ENCODE data around the gene PRICKLE4. TPM values are rescaled to one million over a fixed set of nuclear protein-coding genes. Genes with fewer than 3 reads are reported as not detected.
"Not testable (repeated sequence)": the region's sequence is repeated elsewhere in the genome, so short reads cannot be mapped to it uniquely, and the experiment has no call there.

PRICKLE4 gene
- total RNA-seq, 2 experiments from 2014 or later: not detected

DNA sequence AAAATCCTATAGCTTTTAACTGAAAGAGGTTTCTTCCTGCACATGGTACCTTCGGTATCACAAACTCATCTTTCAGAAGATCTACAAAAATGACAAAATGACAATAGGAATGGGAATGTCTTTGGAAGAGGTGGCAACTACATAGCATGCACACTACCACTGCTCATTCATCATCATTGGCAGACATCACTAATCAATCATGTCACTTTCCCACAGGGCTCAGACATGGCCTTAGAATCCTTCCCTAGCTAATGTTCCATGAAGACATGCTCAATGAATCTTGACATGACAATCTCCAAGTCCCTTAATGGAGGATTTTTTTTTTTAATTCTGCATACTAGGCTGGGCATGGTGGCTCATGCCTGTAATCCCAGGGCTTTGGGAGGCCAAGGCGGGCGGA lies 30.2 kb upstream of the PRICKLE4 start:
- no peak overlapping the region for H3K4me3 Mint-ChIP-seq
- CTCF ChIA-PET: no interaction called here
- H3K27ac Mint-ChIP-seq: no peak overlapping the region
- no peak for DNase-seq
- no peaks in the 10 kb centered on the region for H3K9me3 Mint-ChIP-seq
- no peaks in the 10 kb centered on the region for H3K4me1 Mint-ChIP-seq
- no peaks in the 10 kb centered on the region for H3K36me3 Mint-ChIP-seq (ENCODE audit: low read depth)
- POLR2A ChIA-PET: no interaction called here
- peaks cover 15% of the 10 kb centered on the region for H3K27me3 Mint-ChIP-seq

GRCh38 chr6:41755895-41756294 lies 24.7 kb upstream of the PRICKLE4 start:
- no peak overlapping the region for H3K4me3 Mint-ChIP-seq
- H3K36me3 Mint-ChIP-seq (ENCODE audit: low read depth): no peaks in the 10 kb centered on the region
- ChIA-PET CTCF (no interaction called here), POLR2A (no interaction called here)
- DNase-seq: no peak
- no peak overlapping the region for H3K27ac Mint-ChIP-seq
- H3K4me1 Mint-ChIP-seq: no peaks in the 10 kb centered on the region
- H3K27me3 Mint-ChIP-seq: peaks cover 9% of the 10 kb centered on the region
- no peaks in the 10 kb centered on the region for H3K9me3 Mint-ChIP-seq

DNA sequence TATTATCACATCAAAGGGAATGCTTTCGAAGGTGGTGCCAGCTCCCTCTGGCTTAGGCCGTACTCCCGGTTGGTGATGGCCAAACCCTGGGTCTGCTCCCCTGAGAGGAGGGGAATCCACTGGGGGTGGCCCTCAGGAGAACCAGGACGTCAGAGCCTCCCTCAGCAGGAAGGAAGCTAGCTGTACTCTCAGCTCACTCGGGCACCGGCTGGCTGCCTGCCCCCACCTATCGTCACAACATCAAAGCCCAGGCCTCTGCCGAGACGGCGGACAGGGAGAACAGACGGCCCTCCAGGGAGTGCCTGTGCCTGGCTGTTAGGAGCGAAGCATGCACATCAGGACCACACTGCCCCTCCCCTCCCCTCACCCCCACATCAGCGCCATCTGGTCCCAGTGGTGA lies 24.2 kb upstream of the PRICKLE4 start:
- H3K27ac Mint-ChIP-seq: no peak overlapping the region
- H3K4me3 Mint-ChIP-seq: no peak overlapping the region
- H3K4me1 Mint-ChIP-seq: no peaks in the 10 kb centered on the region
- H3K27me3 Mint-ChIP-seq: peaks cover 10% of the 10 kb centered on the region
- no peaks in the 10 kb centered on the region for H3K9me3 Mint-ChIP-seq
- H3K36me3 Mint-ChIP-seq (ENCODE audit: low read depth): no peaks in the 10 kb centered on the region
- DNase-seq: no peak
- POLR2A ChIA-PET: interaction anchor here (1.2 kb wide), 1 partner anchor 23 kb away, joined by 4 read pairs; no protein-coding TSS in a partner anchor
- CTCF ChIA-PET: interaction anchor here (1.4 kb wide), 1 partner anchor 8 kb away, joined by 3 read pairs; no protein-coding TSS in a partner anchor

DNA sequence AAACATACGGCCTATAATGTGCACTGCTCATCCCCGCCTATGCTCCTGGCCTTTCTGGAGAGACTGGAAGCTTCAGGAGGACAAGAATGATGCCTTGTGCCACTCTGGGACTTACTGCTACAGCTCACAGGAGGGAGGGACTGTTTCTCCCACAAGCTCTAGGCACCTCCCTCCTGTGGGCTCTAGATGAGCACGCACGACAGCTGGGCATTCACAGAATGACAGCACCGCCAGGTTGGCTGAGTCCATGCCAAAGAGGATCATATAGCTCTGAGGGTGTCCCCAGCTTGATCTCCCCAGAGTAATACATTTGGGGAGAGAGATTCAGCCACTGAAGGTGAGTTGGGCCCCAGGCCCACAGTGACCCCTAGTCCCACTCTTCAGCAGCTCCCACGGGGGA lies 23.3 kb upstream of the PRICKLE4 start:
- no peaks in the 10 kb centered on the region for H3K36me3 Mint-ChIP-seq (ENCODE audit: low read depth)
- peaks cover 12% of the 10 kb centered on the region for H3K27me3 Mint-ChIP-seq
- no peaks in the 10 kb centered on the region for H3K4me1 Mint-ChIP-seq
- DNase-seq: no peak
- H3K4me3 Mint-ChIP-seq: no peak overlapping the region
- POLR2A ChIA-PET: interaction anchor here (1.2 kb wide), 1 partner anchor 24 kb away, joined by 4 read pairs; no protein-coding TSS in a partner anchor
- CTCF ChIA-PET: interaction anchor here (1.1 to 1.4 kb wide), 2 partner anchors 9 to 347 kb away, joined by 3 read pairs; no protein-coding TSS in a partner anchor
- H3K27ac Mint-ChIP-seq: no peak overlapping the region
- H3K9me3 Mint-ChIP-seq: no peaks in the 10 kb centered on the region

GRCh38 chr6:41757931-41758640 lies 22.5 kb upstream of the PRICKLE4 start:
- POLR2A ChIA-PET: interaction anchor here (1.1 kb wide), 1 partner anchor 9 kb away, joined by 3 read pairs; no protein-coding TSS in a partner anchor
- Mint-ChIP-seq H3K4me1 (no peaks in the 10 kb centered on the region), H3K36me3 (ENCODE audit: low read depth) (no peaks in the 10 kb centered on the region), H3K9me3 (no peaks in the 10 kb centered on the region), H3K4me3 (no peak overlapping the region), H3K27me3 (peaks cover 14% of the 10 kb centered on the region), H3K27ac (no peak overlapping the region)
- CTCF ChIA-PET: interaction anchor here (1.1 to 1.4 kb wide), 2 partner anchors 10 to 346 kb away, joined by 3 read pairs; no protein-coding TSS in a partner anchor
- no peak for DNase-seq

- no peaks in the 10 kb centered on the region for H3K9me3 Mint-ChIP-seq
- ChIA-PET POLR2A (interaction anchor here (1.1 kb wide), 1 partner anchor 9 kb away, joined by 3 read pairs; no protein-coding TSS in a partner anchor), CTCF (no interaction called here)
- H3K4me3 Mint-ChIP-seq: no peak overlapping the region
- H3K4me1 Mint-ChIP-seq: no peaks in the 10 kb centered on the region
- DNase-seq: no peak
- H3K36me3 Mint-ChIP-seq (ENCODE audit: low read depth): no peaks in the 10 kb centered on the region
- H3K27ac Mint-ChIP-seq: no peak overlapping the region
- peaks cover 13% of the 10 kb centered on the region for H3K27me3 Mint-ChIP-seq
Observed at GRCh38 chr6:41758641-41759035, 21.9 kb upstream of the PRICKLE4 start.

GRCh38 chr6:41759106-41759904 lies 21.3 kb upstream of the PRICKLE4 start:
- CTCF ChIA-PET: no interaction called here
- Mint-ChIP-seq H3K4me3 (no peak overlapping the region), H3K4me1 (no peaks in the 10 kb centered on the region), H3K27me3 (peaks cover 8% of the 10 kb centered on the region), H3K27ac (no peak overlapping the region), H3K9me3 (no peaks in the 10 kb centered on the region), H3K36me3 (ENCODE audit: low read depth) (no peaks in the 10 kb centered on the region)
- DNase-seq: no peak
- POLR2A ChIA-PET: interaction anchor here (1.1 kb wide), 1 partner anchor 10 kb away, joined by 3 read pairs; no protein-coding TSS in a partner anchor

- CTCF ChIA-PET: no interaction called here
- no peak for DNase-seq
- peaks cover 5% of the 10 kb centered on the region for H3K27me3 Mint-ChIP-seq
- H3K36me3 Mint-ChIP-seq (ENCODE audit: low read depth): no peaks in the 10 kb centered on the region
- POLR2A ChIA-PET: no interaction called here
- H3K4me1 Mint-ChIP-seq: no peaks in the 10 kb centered on the region
- no peak overlapping the region for H3K4me3 Mint-ChIP-seq
- no peak overlapping the region for H3K27ac Mint-ChIP-seq
- no peaks in the 10 kb centered on the region for H3K9me3 Mint-ChIP-seq
Observed at GRCh38 chr6:41759905-41760579, 20.5 kb upstream of the PRICKLE4 start.

DNA sequence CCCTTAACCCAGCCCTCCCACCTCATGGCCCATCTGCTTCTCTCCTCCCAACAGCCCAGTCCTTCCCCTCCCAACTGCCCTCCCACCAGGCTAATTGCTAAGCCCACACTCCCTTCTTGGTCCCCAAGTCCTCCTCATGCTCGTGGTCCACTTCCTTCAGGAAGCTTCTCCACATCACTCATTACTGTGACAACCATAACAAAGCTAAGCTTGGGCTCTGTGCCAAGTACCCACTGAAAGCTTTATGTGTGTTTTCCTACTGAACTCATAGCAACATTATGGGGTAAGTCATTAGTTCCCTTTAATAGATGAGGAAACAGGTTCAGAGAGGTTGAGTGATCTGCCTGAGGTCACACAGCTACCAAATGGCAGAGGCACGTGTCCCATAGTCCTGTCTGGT lies 17.1 kb upstream of the PRICKLE4 start:
- H3K27me3 Mint-ChIP-seq: peaks cover 5% of the 10 kb centered on the region
- DNase-seq: no peak
- H3K36me3 Mint-ChIP-seq (ENCODE audit: low read depth): no peaks in the 10 kb centered on the region
- H3K4me3 Mint-ChIP-seq: no peak overlapping the region
- ChIA-PET CTCF (no interaction called here), POLR2A (no interaction called here)
- H3K4me1 Mint-ChIP-seq: peaks cover 4% of the 10 kb centered on the region
- H3K27ac Mint-ChIP-seq: no peak overlapping the region
- no peaks in the 10 kb centered on the region for H3K9me3 Mint-ChIP-seq

GRCh38 chr6:41766043-41766664 lies 14.4 kb upstream of the PRICKLE4 start:
- H3K9me3 Mint-ChIP-seq; H3K4me3 Mint-ChIP-seq; H3K36me3 Mint-ChIP-seq (ENCODE audit: low read depth); POLR2A ChIA-PET; DNase-seq; H3K27ac Mint-ChIP-seq; H3K27me3 Mint-ChIP-seq: not testable (repeated sequence)
- CTCF ChIA-PET: interaction anchor here (0.6 to 1.9 kb wide), 2 partner anchors 10 to 158 kb away, joined by 3 to 4 read pairs; no protein-coding TSS in a partner anchor
- peaks cover 12% of the 10 kb centered on the region for H3K4me1 Mint-ChIP-seq

DNA sequence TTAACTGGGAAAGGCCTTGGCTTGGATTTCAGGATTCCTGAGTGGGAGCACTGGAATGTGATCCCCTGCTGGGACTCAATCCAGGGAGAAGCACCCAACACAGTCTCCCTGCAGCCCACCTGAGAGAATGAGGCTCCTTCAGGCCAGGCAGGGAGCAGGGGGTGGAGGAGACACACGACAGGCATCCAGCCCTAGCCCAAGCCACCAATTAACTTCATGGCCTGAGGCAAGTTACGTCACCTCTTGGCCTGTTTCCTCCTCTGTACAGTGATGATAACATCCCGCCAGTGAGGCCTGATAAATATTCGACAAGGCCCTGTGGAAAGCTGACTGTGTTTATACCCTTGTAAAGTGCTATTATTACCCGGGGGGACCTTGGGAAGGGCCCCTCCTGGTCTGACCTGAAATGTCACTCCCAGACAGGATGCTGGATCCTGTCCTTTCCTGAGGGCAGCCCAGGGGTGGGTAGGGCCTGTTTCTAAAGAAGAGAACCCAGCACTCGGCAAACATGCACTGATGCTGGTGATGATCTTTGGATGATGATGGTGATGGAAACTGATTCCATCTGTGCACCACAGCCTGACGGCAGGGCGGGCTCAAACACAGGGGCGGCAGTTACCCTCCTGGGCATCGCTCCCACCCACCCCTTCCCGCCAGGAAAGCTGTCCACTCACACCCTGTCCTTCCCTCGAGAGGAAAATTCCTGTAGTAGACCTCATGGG lies 13.3 kb upstream of the PRICKLE4 start:
- CTCF ChIA-PET: interaction anchor here (1.9 kb wide), 1 partner anchor 9 kb away, joined by 4 read pairs; no protein-coding TSS in a partner anchor
- no peaks in the 10 kb centered on the region for H3K9me3 Mint-ChIP-seq

More for the DNA sequence above, 13.3 kb upstream of the PRICKLE4 start:
- POLR2A ChIA-PET: no interaction called here
- DNase-seq: no peak
- Mint-ChIP-seq H3K27me3 (peaks cover 1% of the 10 kb centered on the region), H3K4me3 (no peak overlapping the region), H3K27ac (no peak overlapping the region), H3K4me1 (peaks cover 12% of the 10 kb centered on the region), H3K36me3 (ENCODE audit: low read depth) (peaks cover 4% of the 10 kb centered on the region)
